HG02884 (cell line): Measurements from ENCODE around the gene GJD2.

Experiments used
- ATAC-seq: cut with Tn5 transposase; IDR thresholded peaks from one replicate; pipeline ENCODE4 v1.9.1; 2021; ENCODE audit warnings: mild to moderate bottlenecking, moderate library complexity; ENCODE audit not compliant: unreplicated experiment

The GJD2 gene

GRCh38 chr15:34754674-34755418, at the start of gene GJD2:
Gene GJD2, minus strand, starts transcription at chr15:34754998. Its CDS starts 510 bp downstream, at chr15:34754488.
- ATAC-seq, result no peak

- no peak for ATAC-seq
These were observed 49.3 kb upstream of the GJD2 start for GRCh38 chr15:34804113-34804512.

- ATAC-seq, result no peak
These were observed 48.3 kb upstream of the GJD2 start for GRCh38 chr15:34802803-34803750.

GRCh38 chr15:34802371-34802770, 47.6 kb upstream of the GJD2 start:
- ATAC-seq, result no peak

- no peak for ATAC-seq
These were observed 44.6 kb upstream of the GJD2 start for GRCh38 chr15:34799149-34800101.

GRCh38 chr15:34796847-34797435, 42.1 kb upstream of the GJD2 start:
- no peak for ATAC-seq

GRCh38 chr15:34795267-34796081, 40.7 kb upstream of the GJD2 start, which contains the start of gene ACTC1:
Gene ACTC1, minus strand, starts transcription at chr15:34795549. Its CDS starts 741 bp downstream, at chr15:34794808.
- no peak for ATAC-seq

- no peak for ATAC-seq
These were observed 39.9 kb upstream of the GJD2 start for GRCh38 chr15:34794590-34795206.

- no peak for ATAC-seq
These were observed 39.1 kb upstream of the GJD2 start for GRCh38 chr15:34793901-34794300.

GRCh38 chr15:34793071-34793470, 38.3 kb upstream of the GJD2 start:
- ATAC-seq, result no peak

GRCh38 chr15:34791701-34792100, 36.9 kb upstream of the GJD2 start:
- no peak for ATAC-seq

- ATAC-seq, result no peak
These were observed 35.3 kb upstream of the GJD2 start for GRCh38 chr15:34790121-34790520.

GRCh38 chr15:34789326-34789725, 34.5 kb upstream of the GJD2 start:
- no peak for ATAC-seq

GRCh38 chr15:34786206-34786605, 31.4 kb upstream of the GJD2 start:
- ATAC-seq, result no peak

- no peak for ATAC-seq
These were observed 29.2 kb upstream of the GJD2 start for GRCh38 chr15:34783991-34784390.

GRCh38 chr15:34783431-34783830, 28.6 kb upstream of the GJD2 start:
- no peak for ATAC-seq

GRCh38 chr15:34782901-34783300, 28.1 kb upstream of the GJD2 start:
- no peak for ATAC-seq

GRCh38 chr15:34780725-34781124, 25.9 kb upstream of the GJD2 start:
- no peak for ATAC-seq

- ATAC-seq, result no peak
These were observed 21.9 kb upstream of the GJD2 start for GRCh38 chr15:34776606-34777105.
